IMR-90 (cell line): Measurements from ENCODE around the gene MYOF. TPM values are rescaled to one million over a fixed set of nuclear protein-coding genes. Genes with fewer than 3 reads are reported as not detected.

Source experiments
- ATAC-seq: fragments of 200-7000 bp; cut with Tn5 transposase; 2 replicates; pipeline ENCODE4 v1.9.1; 2020; ENCODE audit warnings: low read depth, mild to moderate bottlenecking, moderate library complexity
- BruUV-seq: library from RNA; stranded (reverse); fragments of 400-500 nt; replicated peaks from 2 replicates; lab custom pipeline; 2021; lab: Mats Ljungman, UMichigan
- CTCF ChIA-PET: fragments of 300-600 bp; formaldehyde crosslinking; extraction: SDS; loops from one replicate; lab custom pipeline; 2021; ENCODE audit warnings: antibody characterized with exemption; lab: Yijun Ruan, JAX
- POLR2A ChIA-PET: fragments of 300-600 bp; sonication (Branson Sonifier 250); formaldehyde crosslinking; loops from one replicate; lab custom pipeline; 2022; ENCODE audit warnings: antibody characterized with exemption; ENCODE audit not compliant: unreplicated experiment; lab: Charles Lee
- DNase-seq: peaks from one replicate; pipeline ENCODE4 v3.0.0; 2013
- H2AFZ ChIP-seq: replicated peaks from 2 replicates; pipeline ENCODE3; 2013; ENCODE audit warnings: low read length, mild to moderate bottlenecking; ENCODE audit not compliant: poor library complexity
- H2AK5ac ChIP-seq: 2 replicates; pipeline ENCODE4 v1.6.1; 2013; ENCODE audit warnings: low read depth, low read length, inconsistent platforms
- H2AK9ac ChIP-seq: replicated peaks from 2 replicates; pipeline ENCODE3; 2013; ENCODE audit warnings: mild to moderate bottlenecking, low read depth, low read length, moderate library complexity; ENCODE audit not compliant: poor library complexity
- H2BK120ac ChIP-seq: 2 replicates; pipeline ENCODE4 v1.6.1; 2013; ENCODE audit warnings: low read depth, low read length, inconsistent platforms
- H2BK15ac ChIP-seq: 3 replicates; pipeline ENCODE4 v1.6.1; 2013; ENCODE audit warnings: low read depth, low read length, inconsistent platforms
- H2BK20ac ChIP-seq: 2 replicates; pipeline ENCODE4 v1.6.1; 2013; ENCODE audit warnings: low read depth, mild to moderate bottlenecking, inconsistent platforms, low read length, moderate library complexity
- H2BK5ac ChIP-seq: 2 replicates; pipeline ENCODE4 v1.6.1; 2013; ENCODE audit warnings: mild to moderate bottlenecking, low read depth, low read length, inconsistent platforms; ENCODE audit not compliant: poor library complexity, severe bottlenecking
- H3K14ac ChIP-seq: replicated peaks from 2 replicates; pipeline ENCODE4 v1.6.1; 2013; ENCODE audit warnings: low read depth, low read length, inconsistent platforms
- H3K18ac ChIP-seq: 2 replicates; pipeline ENCODE4 v1.6.1; 2013; ENCODE audit warnings: low read depth, low read length, control low read depth
- H3K23ac ChIP-seq: 2 replicates; pipeline ENCODE4 v1.6.1; 2013; ENCODE audit warnings: low read depth, low read length, inconsistent platforms
- H3K27ac ChIP-seq: 2 replicates; pipeline ENCODE4 v1.5.1; 2013; ENCODE audit warnings: mild to moderate bottlenecking, control low read depth, low read length; ENCODE audit not compliant: insufficient read depth
- H3K27me3 ChIP-seq: 2 replicates; pipeline ENCODE4 v1.6.1; 2013; ENCODE audit warnings: low read length; ENCODE audit not compliant: control insufficient read depth, insufficient read depth
- H3K36me3 ChIP-seq: 2 replicates; pipeline ENCODE4 v1.6.1; 2013; ENCODE audit warnings: low read length, mixed read lengths; ENCODE audit not compliant: control insufficient read depth, insufficient read depth
- H3K4ac ChIP-seq: 2 replicates; pipeline ENCODE4 v1.6.1; 2013; ENCODE audit warnings: low read depth, low read length, inconsistent platforms
- H3K4me1 ChIP-seq: 2 replicates; pipeline ENCODE4 v1.6.1; 2013; ENCODE audit warnings: low read length, mixed read lengths; ENCODE audit not compliant: control insufficient read depth, insufficient read depth
- H3K4me2 ChIP-seq: 2 replicates; pipeline ENCODE4 v1.6.1; 2013; ENCODE audit warnings: low read depth, mild to moderate bottlenecking, control low read depth, low read length, moderate library complexity
- H3K4me3 ChIP-seq: 2 replicates; pipeline ENCODE4 v1.5.1; 2013; ENCODE audit warnings: low read depth, mild to moderate bottlenecking, control low read depth, low read length, moderate library complexity; ENCODE audit not compliant: insufficient read depth
- H3K56ac ChIP-seq: 2 replicates; pipeline ENCODE4 v1.6.1; 2013; ENCODE audit warnings: low read length, inconsistent platforms; ENCODE audit not compliant: insufficient read depth; ENCODE audit errors: extremely low read depth
- H3K79me1 ChIP-seq, 2 experiments: 2 replicates each; pipeline ENCODE4 v1.6.1; 2013; ENCODE audit warnings: low read length in 2 of 2, inconsistent platforms in 1 of 2, low read depth in 1 of 2
- H3K9ac ChIP-seq: 2 replicates; pipeline ENCODE4 v1.6.1; 2013; ENCODE audit warnings: low read depth, low read length, control low read depth
- H3K9me1 ChIP-seq: 2 replicates; pipeline ENCODE4 v1.6.1; 2013; ENCODE audit warnings: low read length, inconsistent platforms; ENCODE audit not compliant: insufficient read depth
- H3K9me3 ChIP-seq: 2 replicates; pipeline ENCODE4 v1.6.1; 2013; ENCODE audit warnings: low read length; ENCODE audit not compliant: control insufficient read depth, insufficient read depth
- H4K20me1 ChIP-seq: 2 replicates; pipeline ENCODE4 v1.6.1; 2013; ENCODE audit warnings: low read length, inconsistent platforms; ENCODE audit not compliant: insufficient read depth
- H4K5ac ChIP-seq: 2 replicates; pipeline ENCODE4 v1.6.1; 2013; ENCODE audit warnings: mild to moderate bottlenecking, low read depth, low read length, control low read depth
- H4K8ac ChIP-seq, 2 experiments: 2 replicates each; pipeline ENCODE4 v1.6.1; 2013; ENCODE audit warnings: low read depth in 2 of 2, low read length in 2 of 2, control low read depth in 1 of 2, inconsistent platforms in 1 of 2
- H4K91ac ChIP-seq: 2 replicates; pipeline ENCODE4 v1.6.1; 2013; ENCODE audit warnings: low read depth, low read length, inconsistent platforms; ENCODE audit not compliant: insufficient read depth
- FOS ChIP-seq: fragments of 150-350 bp; IDR thresholded peaks from 2 replicates; pipeline ENCODE4 v1.6.1; 2016; ENCODE audit warnings: low read depth, low read length
- USF2 ChIP-seq: fragments of 150-350 bp; IDR thresholded peaks from 2 replicates; pipeline ENCODE4 v1.6.1; 2017; ENCODE audit warnings: mild to moderate bottlenecking, antibody characterized with exemption, low read length, low read depth
- WGBS, 2 experiments: methylation state at CpG; one replicate each; pipeline versions ENCODE4 v1.1.5 to v1.1.7; 2013; ENCODE audit warnings: missing lambda C conversion rate in 2 of 2; ENCODE audit not compliant: insufficient read length in 1 of 2; ENCODE audit errors: extremely low coverage in 2 of 2; 5-methylcytosine and 5-hydroxymethylcytosine counted together
- dilution Hi-C: fragments of 300-500 bp; cut with HindIII; formaldehyde crosslinking; loops from one replicate; pipeline ENCODE4 v1.14.3; 2018; ENCODE audit warnings: low sequenced_read_pairs; ENCODE audit not compliant: unreplicated experiment
- in situ Hi-C: fragments of 300-500 bp; cut with MboI; formaldehyde crosslinking; loops from 3 replicates; pipeline ENCODE4 v1.14.3; 2019; ENCODE audit warnings: low sequenced_read_pairs, inconsistent platforms, mixed read lengths
- intact Hi-C: fragments of 100-400 bp; cut with micrococcal nuclease; formaldehyde crosslinking; loops from 2 replicates; pipeline ENCODE4 v1.10.0; 2022
- polyA plus RNA-seq, 3 experiments: library from polyadenylated mRNA; depleted of rRNA; stranded (reverse); fragments of >200 nt; gene quantifications; 2 replicates each; pipeline ENCODE4 v1.2.3, GENCODE V29; 2012; ENCODE audit warnings: low replicate concordance in 1 of 3
- total RNA-seq: library from RNA; depleted of rRNA; stranded (reverse); fragments of >200 nt; gene quantifications from 2 replicates; pipeline ENCODE4 v1.2.3, GENCODE V29; 2012

Gene MYOF
- total and polyA plus RNA-seq, 2 of the 4 experiments (the other 2 are of a cell fraction): 221 to 281 TPM

- peak overlapping the region; percentile 54 for H2AK5ac ChIP-seq
- intact Hi-C loops: no loop called here
- peaks cover 27% of the 10 kb centered on the region for H3K4me1 ChIP-seq
- no CpG with 5 or more reads among the region's 2 CpGs for WGBS, 2 experiments
- H4K91ac ChIP-seq: peak overlapping the region; percentile 57
- no TSS peak for BruUV-seq
- H3K36me3 ChIP-seq: peaks cover 13% of the 10 kb centered on the region
- H3K27me3 ChIP-seq: no peaks in the 10 kb centered on the region
- H3K23ac ChIP-seq: peak overlapping the region; percentile 39; the same call in 1 of the 2 replicates
- H2BK15ac ChIP-seq: peak overlapping the region; percentile 72; the same call in 2 of the 3 replicates
- peaks cover 4% of the 10 kb centered on the region; the same call in 1 of the 2 replicates for H4K20me1 ChIP-seq
- no peak overlapping the region for H3K9ac ChIP-seq
- peak overlapping the region; percentile 53 for H3K14ac ChIP-seq
- ATAC-seq (no peak), DNase-seq (peak; percentile 74)
- no peak overlapping the region for H3K56ac ChIP-seq
- TF ChIP-seq FOS (0 out of 2 replicates have a peak, but pooled peaks have one; percentile 6), USF2 (no peak)
- H3K4me2 ChIP-seq: peak overlapping the region; percentile 27; the same call in 1 of the 2 replicates
- ChIA-PET CTCF (interaction anchor here (0.6 kb wide), 1 partner anchor 15 kb away, joined by 3 read pairs; no protein-coding TSS in a partner anchor), POLR2A (interaction anchor here (1.0 kb wide), 1 partner anchor 10 kb away, joined by 3 read pairs; no protein-coding TSS in a partner anchor)
- no peak overlapping the region for H3K4me3 ChIP-seq
- no peak overlapping the region for H2AFZ ChIP-seq
- H3K18ac ChIP-seq: peak overlapping the region; percentile 5; the same call in 1 of the 2 replicates
- peak overlapping the region; percentile 1; the same call in 1 of the 2 replicates for H4K5ac ChIP-seq
- peak overlapping the region; percentile 30; the same call in 1 of the 2 replicates for H2BK20ac ChIP-seq
- H2BK120ac ChIP-seq: peak overlapping the region; percentile 50
- no peak overlapping the region for H2AK9ac ChIP-seq
- H3K9me1 ChIP-seq: peaks cover 17% of the 10 kb centered on the region
- H3K79me1 ChIP-seq: peaks cover 4 to 34% of the 10 kb centered on the region in 2 experiments
- H3K4ac ChIP-seq: peak overlapping the region; percentile 62
- peak overlapping the region; percentile 76 for H2BK5ac ChIP-seq
- in situ Hi-C loops: no loop called here
- peak overlapping the region in 1 of 2 experiments; percentile 73; a peak in 2 of 4 replicates for H4K8ac ChIP-seq
- peak overlapping the region; percentile 4; the same call in 1 of the 2 replicates for H3K27ac ChIP-seq
- dilution Hi-C loops: no loop called here
- H3K9me3 ChIP-seq: no peaks in the 10 kb centered on the region
Measured at GRCh38 chr10:93475871-93476270, 6.3 kb downstream of the MYOF start.
